ENCODE results near the gene CCNA2. TPM values are rescaled to one million over a fixed set of nuclear protein-coding genes. Genes with fewer than 3 reads are reported as not detected.

Gene CCNA2
- total RNA-seq, 1 experiment from 2014 or later = 89.2 TPM

- Histone ChIP-seq H3K56ac (ENCODE audit: insufficient read length, low read depth, low read length) (no peak overlapping the region), H3T11ph (ENCODE audit: low read length) (no peak overlapping the region), H3K27ac (ENCODE audit: insufficient read length, low read depth, low read length) (no peak overlapping the region), H2AFZ (ENCODE audit: low read length) (no peak overlapping the region), H3K4me1 (ENCODE audit: insufficient read depth, low read length) (peaks cover 5% of the 10 kb centered on the region; the same call in 1 of the 2 replicates), H2BK120ac (ENCODE audit: low read depth, low read length, poor library complexity, severe bottlenecking) (no peak overlapping the region), H2BK20ac (ENCODE audit: low read depth, low read length, poor library complexity, severe bottlenecking) (no peak overlapping the region), H4K91ac (ENCODE audit: insufficient read length, low read depth, low read length) (no peak overlapping the region), H3K14ac (ENCODE audit: insufficient read depth, low read length) (no peak overlapping the region), H2BK15ac (ENCODE audit: low read depth, low read length) (no peak overlapping the region), H3K18ac (ENCODE audit: insufficient read length, low read depth, low read length) (no peak overlapping the region), H2BK5ac (ENCODE audit: insufficient read length, low read length) (no peak overlapping the region), H3K9me3 (ENCODE audit: control insufficient read depth, low read depth, low read length) (no peaks in the 10 kb centered on the region), H3K4me2 (ENCODE audit: insufficient read depth, insufficient read length, low read length) (no peak overlapping the region), H3K23me2 (ENCODE audit: insufficient read length, low read depth, low read length, poor library complexity, severe bottlenecking) (no peaks in the 10 kb centered on the region), H2AK5ac (ENCODE audit: insufficient read length, low read length) (no peak overlapping the region), H3K27me3 (ENCODE audit: insufficient read depth, low read length) (no peaks in the 10 kb centered on the region), H4K5ac (ENCODE audit: insufficient read length, low read depth, low read length) (no peak overlapping the region), H2BK12ac (ENCODE audit: insufficient read length, low read depth, low read length) (no peak overlapping the region), H3K23ac (ENCODE audit: insufficient read length, low read depth, low read length) (no peak overlapping the region), H3K79me2 (ENCODE audit: insufficient read depth, low read length) (no peaks in the 10 kb centered on the region), H4K8ac (replicated peaks; ENCODE audit: insufficient read length, low read depth, low read length) (no peak overlapping the region), H4K20me1 (ENCODE audit: control insufficient read depth, insufficient read depth, insufficient read length) (no peaks in the 10 kb centered on the region), H3K9ac (ENCODE audit: extremely low read depth, insufficient read length, low read length) (no peak overlapping the region), H3K4ac (ENCODE audit: low read depth, low read length) (no peak overlapping the region), H3K79me1 (ENCODE audit: insufficient read depth, low read depth, low read length, poor library complexity, severe bottlenecking) (no peaks in the 10 kb centered on the region)
- H3K4me1 Mint-ChIP-seq = peaks cover 9 to 13% of the 10 kb centered on the region in 2 experiments; a peak in 3 of 4 replicates
- WGBS (ENCODE audit: extremely low coverage, insufficient read length, low lambda C conversion rate) = no CpG with 5 or more reads among the region's 1 CpG
- H3K36me3 Mint-ChIP-seq (ENCODE audit: insufficient read depth in 1 of 3, low read depth in 3 of 3) = no peaks in the 10 kb centered on the region
- no peak overlapping the region for H3K4me3 Mint-ChIP-seq
- H3K9me3 Mint-ChIP-seq = no peaks in the 10 kb centered on the region
- TF ChIP-seq, protein P1, sequence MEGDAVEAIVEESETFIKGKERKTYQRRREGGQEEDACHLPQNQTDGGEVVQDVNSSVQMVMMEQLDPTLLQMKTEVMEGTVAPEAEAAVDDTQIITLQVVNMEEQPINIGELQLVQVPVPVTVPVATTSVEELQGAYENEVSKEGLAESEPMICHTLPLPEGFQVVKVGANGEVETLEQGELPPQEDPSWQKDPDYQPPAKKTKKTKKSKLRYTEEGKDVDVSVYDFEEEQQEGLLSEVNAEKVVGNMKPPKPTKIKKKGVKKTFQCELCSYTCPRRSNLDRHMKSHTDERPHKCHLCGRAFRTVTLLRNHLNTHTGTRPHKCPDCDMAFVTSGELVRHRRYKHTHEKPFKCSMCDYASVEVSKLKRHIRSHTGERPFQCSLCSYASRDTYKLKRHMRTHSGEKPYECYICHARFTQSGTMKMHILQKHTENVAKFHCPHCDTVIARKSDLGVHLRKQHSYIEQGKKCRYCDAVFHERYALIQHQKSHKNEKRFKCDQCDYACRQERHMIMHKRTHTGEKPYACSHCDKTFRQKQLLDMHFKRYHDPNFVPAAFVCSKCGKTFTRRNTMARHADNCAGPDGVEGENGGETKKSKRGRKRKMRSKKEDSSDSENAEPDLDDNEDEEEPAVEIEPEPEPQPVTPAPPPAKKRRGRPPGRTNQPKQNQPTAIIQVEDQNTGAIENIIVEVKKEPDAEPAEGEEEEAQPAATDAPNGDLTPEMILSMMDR (conservative IDR thresholded peaks at IDR 0.05) = no peak
- H3K27me3 Mint-ChIP-seq (ENCODE audit: low read depth) = peaks cover 7% of the 10 kb centered on the region
- no peak overlapping the region for H3K27ac Mint-ChIP-seq
- DNase-seq = no peak
Measured at GRCh38 chr4:121784401-121784800, 39.3 kb downstream of the CCNA2 start.

Measured in H9 (cell line).